ENCODE data around the gene WBP1.
"Not testable (repeated sequence)": the region's sequence is repeated elsewhere in the genome, so short reads cannot be mapped to it uniquely, and the experiment has no call there.

Gene WBP1

DNA sequence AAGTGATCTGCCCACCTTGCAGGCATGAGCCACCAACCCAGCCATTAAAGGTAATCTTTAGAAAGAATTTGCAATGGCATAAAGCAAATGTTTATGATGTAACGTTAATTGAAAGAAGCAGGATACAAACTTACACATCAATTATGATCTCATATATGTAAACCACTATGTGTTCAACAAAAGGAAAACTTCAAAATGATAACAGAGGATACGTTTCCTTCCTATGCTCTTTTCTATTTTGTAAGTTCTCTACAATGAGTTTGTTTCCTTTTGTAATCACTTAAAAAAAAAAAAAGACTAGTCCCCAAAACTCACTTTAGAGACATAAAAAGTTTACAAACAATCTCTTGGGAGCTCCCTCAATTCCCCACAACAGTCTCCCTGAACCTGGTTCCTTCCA is 38.2 kb upstream of the WBP1 start:
- Histone ChIP-seq H3K4me3 (ENCODE audit: insufficient read depth, low read length, poor library complexity, severe bottlenecking) (no peak overlapping the region), H3K79me2 (ENCODE audit: insufficient read depth, low read length) (no peaks in the 10 kb centered on the region), H3K36me3 (ENCODE audit: low read length) (no peaks in the 10 kb centered on the region), H3K9me3 (ENCODE audit: insufficient read depth, low read length) (no peaks in the 10 kb centered on the region), H3K4me2 (ENCODE audit: low read depth, low read length, poor library complexity, severe bottlenecking) (no peak overlapping the region), H4K20me1 (ENCODE audit: low read depth, low read length) (no peaks in the 10 kb centered on the region), H3K27ac (ENCODE audit: low read depth, low read length) (no peak overlapping the region), H3K9me2 (replicated peaks; ENCODE audit: insufficient read depth, low read length) (no peaks in the 10 kb centered on the region), H2AFZ (ENCODE audit: low read depth, low read length, severe bottlenecking) (no peak overlapping the region), H3K9ac (ENCODE audit: low read length) (no peak overlapping the region), H3F3A (ENCODE audit: insufficient read depth) (no peaks in the 10 kb centered on the region; the same call in 1 of the 2 replicates), H3K27me3 (ENCODE audit: low read length) (no peaks in the 10 kb centered on the region)
- TF ChIP-seq, protein P1, sequence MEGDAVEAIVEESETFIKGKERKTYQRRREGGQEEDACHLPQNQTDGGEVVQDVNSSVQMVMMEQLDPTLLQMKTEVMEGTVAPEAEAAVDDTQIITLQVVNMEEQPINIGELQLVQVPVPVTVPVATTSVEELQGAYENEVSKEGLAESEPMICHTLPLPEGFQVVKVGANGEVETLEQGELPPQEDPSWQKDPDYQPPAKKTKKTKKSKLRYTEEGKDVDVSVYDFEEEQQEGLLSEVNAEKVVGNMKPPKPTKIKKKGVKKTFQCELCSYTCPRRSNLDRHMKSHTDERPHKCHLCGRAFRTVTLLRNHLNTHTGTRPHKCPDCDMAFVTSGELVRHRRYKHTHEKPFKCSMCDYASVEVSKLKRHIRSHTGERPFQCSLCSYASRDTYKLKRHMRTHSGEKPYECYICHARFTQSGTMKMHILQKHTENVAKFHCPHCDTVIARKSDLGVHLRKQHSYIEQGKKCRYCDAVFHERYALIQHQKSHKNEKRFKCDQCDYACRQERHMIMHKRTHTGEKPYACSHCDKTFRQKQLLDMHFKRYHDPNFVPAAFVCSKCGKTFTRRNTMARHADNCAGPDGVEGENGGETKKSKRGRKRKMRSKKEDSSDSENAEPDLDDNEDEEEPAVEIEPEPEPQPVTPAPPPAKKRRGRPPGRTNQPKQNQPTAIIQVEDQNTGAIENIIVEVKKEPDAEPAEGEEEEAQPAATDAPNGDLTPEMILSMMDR (IDR thresholded peaks at IDR 0.05; ENCODE audit: insufficient read depth, low read length, poor library complexity, severe bottlenecking): no peak
- no peak for TF ChIP-seq EZH2phosphoT487 (conservative IDR thresholded peaks at IDR 0.05; ENCODE audit: low read length)

DNA sequence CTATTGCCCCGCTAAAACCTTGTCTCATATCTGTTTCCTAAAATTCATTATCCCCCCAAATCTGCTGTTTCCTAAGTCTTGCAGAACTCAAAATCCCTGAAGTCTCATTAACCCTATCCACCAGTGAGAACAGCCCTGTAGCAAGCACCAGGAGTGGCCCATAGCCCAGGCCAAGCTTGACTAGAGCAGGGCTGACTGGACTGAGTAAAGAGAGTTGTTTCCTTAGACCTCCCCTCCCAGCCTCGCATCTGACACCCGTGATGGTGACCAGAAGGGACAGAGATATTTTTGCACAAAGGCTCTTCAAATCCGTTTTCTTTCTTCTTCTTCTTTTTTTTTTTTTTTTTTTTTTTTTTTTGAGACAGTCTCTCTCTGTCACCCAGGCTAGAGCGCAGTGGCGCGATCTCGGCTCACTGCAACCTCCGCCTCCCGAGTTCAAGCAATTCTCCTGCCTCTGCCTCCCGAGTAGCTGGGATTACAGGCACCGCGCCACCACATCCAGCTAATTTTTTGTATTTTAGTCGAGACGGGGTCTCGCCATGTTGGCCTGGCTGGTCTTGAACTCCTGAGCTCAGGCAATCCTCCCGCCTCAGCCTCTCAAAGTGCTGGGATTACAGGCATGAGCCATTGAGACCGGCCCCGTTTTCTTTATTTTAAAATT is 37.7 kb upstream of the WBP1 start:
- peak overlapping the region; percentile 76 for H3K4me2 ChIP-seq (ENCODE audit: low read depth, low read length, poor library complexity, severe bottlenecking)
- H3K9ac ChIP-seq (ENCODE audit: low read length): not testable (repeated sequence)

DNA sequence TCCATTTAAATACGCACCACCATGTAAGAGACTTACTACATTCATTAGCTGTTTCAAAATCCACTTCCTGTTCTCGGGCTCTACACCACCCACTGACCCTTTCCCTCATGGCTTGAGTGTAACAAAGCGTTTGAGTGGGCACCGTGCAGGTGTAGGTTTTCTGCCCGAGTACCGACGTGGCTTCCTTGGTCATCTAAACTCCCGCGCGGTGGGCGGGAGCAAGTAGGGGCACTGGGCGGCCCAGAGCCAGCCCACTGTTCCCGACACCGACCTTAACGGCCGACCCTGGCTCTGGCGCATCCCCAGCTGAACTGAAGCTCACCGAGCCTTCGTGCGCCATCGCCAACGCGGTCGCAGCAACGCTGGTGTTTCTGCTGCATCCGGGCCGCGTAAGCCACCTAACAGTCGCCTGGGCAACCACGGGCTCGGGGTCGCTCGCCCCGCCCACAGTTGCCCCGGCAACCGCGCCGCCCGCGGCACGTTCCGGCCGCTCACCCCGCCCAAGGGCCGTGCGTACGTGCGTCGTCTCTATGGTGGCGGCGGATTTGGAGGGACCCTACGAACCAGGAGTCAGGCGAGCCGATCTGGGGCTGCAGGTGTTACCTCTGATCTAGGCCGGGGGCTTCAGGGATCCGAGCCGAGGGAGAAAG is 36.9 kb upstream of the WBP1 start, which contains the start of the genes C2orf81 and WDR54:
C2orf81 (minus strand) TSS at position 399 of the 650 bp plus-strand sequence; CDS start at position 340, 59 bp downstream.
WDR54 (plus strand) TSS at position 510 of the 650 bp plus-strand sequence. CDS start 424 bp downstream, outside the sequence.
- Histone ChIP-seq H3K9me3 (ENCODE audit: insufficient read depth, low read length) (no peaks in the 10 kb centered on the region), H3K27ac (ENCODE audit: low read depth, low read length) (no peak within 1 kb of the TSS), H3K4me2 (ENCODE audit: low read depth, low read length, poor library complexity, severe bottlenecking) (peak within 1 kb of the TSS; percentile 76), H3K27me3 (ENCODE audit: low read length) (no peaks in the 10 kb centered on the region), H3K79me2 (ENCODE audit: insufficient read depth, low read length) (no peaks in the 10 kb centered on the region), H3F3A (ENCODE audit: insufficient read depth) (no peaks in the 10 kb centered on the region; the same call in 1 of the 2 replicates), H3K9me2 (replicated peaks; ENCODE audit: insufficient read depth, low read length) (no peaks in the 10 kb centered on the region), H3K9ac (ENCODE audit: low read length) (peak within 1 kb of the TSS; percentile 68), H3K4me3 (ENCODE audit: insufficient read depth, low read length, poor library complexity, severe bottlenecking) (peak within 1 kb of the TSS; percentile 69), H4K20me1 (ENCODE audit: low read depth, low read length) (no peaks in the 10 kb centered on the region), H2AFZ (ENCODE audit: low read depth, low read length, severe bottlenecking) (peak within 1 kb of the TSS; percentile 99), H3K36me3 (ENCODE audit: low read length) (no peaks in the 10 kb centered on the region)
- TF ChIP-seq, protein P1 (IDR thresholded peaks at IDR 0.05; ENCODE audit: insufficient read depth, low read length, poor library complexity, severe bottlenecking): no peak
- no peak for TF ChIP-seq EZH2phosphoT487 (conservative IDR thresholded peaks at IDR 0.05; ENCODE audit: low read length)

More for the DNA sequence above, 37.7 kb upstream of the WBP1 start:
- not testable (repeated sequence) for H3K79me2 ChIP-seq (ENCODE audit: insufficient read depth, low read length); H3K27me3 ChIP-seq (ENCODE audit: low read length); H4K20me1 ChIP-seq (ENCODE audit: low read depth, low read length); H3K36me3 ChIP-seq (ENCODE audit: low read length); H3K27ac ChIP-seq (ENCODE audit: low read depth, low read length); H3F3A ChIP-seq (ENCODE audit: insufficient read depth); H3K9me3 ChIP-seq (ENCODE audit: insufficient read depth, low read length); H3K9me2 ChIP-seq (replicated peaks; ENCODE audit: insufficient read depth, low read length)
- Histone ChIP-seq H3K4me3 (ENCODE audit: insufficient read depth, low read length, poor library complexity, severe bottlenecking) (peak overlapping the region; percentile 52), H2AFZ (ENCODE audit: low read depth, low read length, severe bottlenecking) (peak overlapping the region; percentile 99)

Data from SU-DHL-6 (cell line).